Caco-2 (cell line): ENCODE data around the gene COQ4. TPM values are rescaled to one million over a fixed set of nuclear protein-coding genes. Genes with fewer than 3 reads are reported as not detected.

ENCODE experiments used
- BruUV-seq: library from RNA; stranded (reverse); fragments of 400-500 nt; replicated peaks from 2 replicates; lab custom pipeline; 2021; lab: Mats Ljungman, UMichigan
- CTCF ChIA-PET: fragments of 300-600 bp; sonication (Branson Sonifier 250); formaldehyde crosslinking; loops from one replicate; lab custom pipeline; 2022; ENCODE audit warnings: antibody characterized with exemption; lab: Charles Lee
- POLR2A ChIA-PET: fragments of 300-600 bp; sonication (Branson Sonifier 250); formaldehyde crosslinking; loops from one replicate; lab custom pipeline; 2022; ENCODE audit warnings: antibody characterized with exemption; lab: Charles Lee
- DNase-seq, 2 experiments: peaks; one replicate each; pipeline versions ENCODE4 v3.0.0 to v3.0.0-alpha.2; 2020 to 2022
- H3K27me3 ChIP-seq: replicated peaks from 2 replicates; pipeline ENCODE4 v1.6.0; 2011; ENCODE audit warnings: low read length; ENCODE audit not compliant: control insufficient read depth, insufficient read depth
- H3K36me3 ChIP-seq: 2 replicates; pipeline ENCODE4 v1.5.1; 2011; ENCODE audit warnings: low read length; ENCODE audit not compliant: control insufficient read depth, insufficient read depth
- H3K4me1 ChIP-seq: fragments of 250-450 bp; sonication (Bioruptor Pico); 2 replicates; pipeline ENCODE4 v1.5.1; 2020; ENCODE audit warnings: mild to moderate bottlenecking
- H3K4me3 ChIP-seq: 2 replicates; pipeline ENCODE4 v1.5.1; 2011; ENCODE audit warnings: low read depth, mild to moderate bottlenecking, control low read depth, low read length
- H3K9me3 ChIP-seq: fragments of 250-450 bp; sonication (Bioruptor Pico); 2 replicates; pipeline ENCODE4 v1.5.1; 2020; ENCODE audit warnings: mild to moderate bottlenecking, moderate library complexity
- H3K27ac Mint-ChIP-seq: one replicate; pipeline ENCODE4 v1.8.0; 2022; ENCODE audit warnings: mixed read lengths; ENCODE audit not compliant: unreplicated experiment
- H3K27me3 Mint-ChIP-seq: one replicate; pipeline ENCODE4 v1.8.0; 2022; ENCODE audit warnings: mixed read lengths; ENCODE audit not compliant: insufficient read depth, unreplicated experiment
- H3K36me3 Mint-ChIP-seq: one replicate; pipeline ENCODE4 v1.8.0; 2022; ENCODE audit warnings: mild to moderate bottlenecking, mixed read lengths; ENCODE audit not compliant: insufficient read depth, unreplicated experiment
- H3K4me1 Mint-ChIP-seq: one replicate; pipeline ENCODE4 v1.8.0; 2022; ENCODE audit warnings: low read depth, mixed read lengths; ENCODE audit not compliant: unreplicated experiment
- H3K4me3 Mint-ChIP-seq: one replicate; pipeline ENCODE4 v1.8.0; 2022; ENCODE audit warnings: mild to moderate bottlenecking, moderate library complexity, mixed read lengths; ENCODE audit not compliant: unreplicated experiment
- H3K9me3 Mint-ChIP-seq: one replicate; pipeline ENCODE4 v1.8.0; 2022; ENCODE audit warnings: mixed read lengths; ENCODE audit not compliant: unreplicated experiment
- intact Hi-C: fragments of 100-400 bp; cut with micrococcal nuclease; formaldehyde crosslinking; loops from one replicate; pipeline ENCODE4 v1.10.0; 2022; ENCODE audit not compliant: unreplicated experiment
- total RNA-seq: library from RNA; stranded (reverse); gene quantifications from 2 replicates; pipeline ENCODE4 v1.2.3, GENCODE V29; 2022
- TF ChIP-seq, protein P1 (sequence below), 2 experiments: fragments of 200-600 bp in 1 of 2; IDR thresholded peaks; 1 replicate in 1 of 2; 2 replicates in 1 of 2; pipeline versions ENCODE4 v1.5.1 to v1.8.0; 2011 to 2022; ENCODE audit warnings: antibody characterized with exemption in 1 of 2, control low read depth in 1 of 2, inconsistent platforms in 1 of 2, low read depth in 1 of 2, low read length in 1 of 2, mild to moderate bottlenecking in 1 of 2, moderate library complexity in 1 of 2; ENCODE audit not compliant: insufficient read depth in 1 of 2, severe bottlenecking in 1 of 2, unreplicated experiment in 1 of 2

The COQ4 gene
- total RNA-seq, 1 experiment from 2014 or later = 48.9 TPM

DNA sequence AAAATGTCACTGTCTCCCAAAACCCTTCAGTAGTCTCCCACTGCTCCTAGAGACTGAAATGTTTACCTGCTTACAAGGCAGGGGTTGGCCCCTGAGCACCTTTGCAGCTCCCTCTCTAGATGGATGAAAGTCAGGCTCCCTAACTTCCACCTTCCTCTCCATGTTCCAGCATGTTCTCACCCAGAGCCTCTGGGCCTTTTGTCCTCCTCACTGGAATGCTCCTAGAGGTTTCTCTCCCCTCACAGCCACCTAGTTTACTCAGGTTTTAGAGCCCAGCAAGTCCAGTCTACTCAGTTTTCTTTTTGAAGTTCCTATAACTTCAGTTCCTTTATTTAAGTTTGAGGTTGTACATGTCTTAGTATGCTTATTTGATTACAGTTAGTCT lies 47.7 kb downstream of the COQ4 start:
- ChIA-PET POLR2A (interaction anchor here (1.1 to 1.2 kb wide), 2 partner anchors 17 to 94 kb away, joined by 4 read pairs; partner anchors contain the start of genes GOLGA2 and SWI5), CTCF (interaction anchor here (0.8 to 2.7 kb wide), 4 partner anchors 8 to 265 kb away, joined by 3 to 28 read pairs (median 12); partner anchors contain the start of gene CERCAM)
- TF ChIP-seq, protein P1, sequence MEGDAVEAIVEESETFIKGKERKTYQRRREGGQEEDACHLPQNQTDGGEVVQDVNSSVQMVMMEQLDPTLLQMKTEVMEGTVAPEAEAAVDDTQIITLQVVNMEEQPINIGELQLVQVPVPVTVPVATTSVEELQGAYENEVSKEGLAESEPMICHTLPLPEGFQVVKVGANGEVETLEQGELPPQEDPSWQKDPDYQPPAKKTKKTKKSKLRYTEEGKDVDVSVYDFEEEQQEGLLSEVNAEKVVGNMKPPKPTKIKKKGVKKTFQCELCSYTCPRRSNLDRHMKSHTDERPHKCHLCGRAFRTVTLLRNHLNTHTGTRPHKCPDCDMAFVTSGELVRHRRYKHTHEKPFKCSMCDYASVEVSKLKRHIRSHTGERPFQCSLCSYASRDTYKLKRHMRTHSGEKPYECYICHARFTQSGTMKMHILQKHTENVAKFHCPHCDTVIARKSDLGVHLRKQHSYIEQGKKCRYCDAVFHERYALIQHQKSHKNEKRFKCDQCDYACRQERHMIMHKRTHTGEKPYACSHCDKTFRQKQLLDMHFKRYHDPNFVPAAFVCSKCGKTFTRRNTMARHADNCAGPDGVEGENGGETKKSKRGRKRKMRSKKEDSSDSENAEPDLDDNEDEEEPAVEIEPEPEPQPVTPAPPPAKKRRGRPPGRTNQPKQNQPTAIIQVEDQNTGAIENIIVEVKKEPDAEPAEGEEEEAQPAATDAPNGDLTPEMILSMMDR (IDR thresholded peaks at IDR 0.05; ENCODE audit: insufficient read depth in 1 of 2, low read depth in 1 of 2, low read length in 1 of 2, severe bottlenecking in 1 of 2, unreplicated experiment in 1 of 2) = no peak
- Histone ChIP-seq H3K27me3 (no peaks in the 10 kb centered on the region), H3K4me1 (peaks cover 12% of the 10 kb centered on the region; the same call in 1 of the 2 replicates), H3K4me3 (peak overlapping the region; percentile 100), H3K9me3 (no peaks in the 10 kb centered on the region), H3K36me3 (peaks cover 2% of the 10 kb centered on the region; the same call in 1 of the 2 replicates)
- intact Hi-C loops = loop anchor here (10.0 kb wide), 1 partner anchor 134 kb away; the partner anchor contains the start of gene GLE1
- DNase-seq = no peak
- Mint-ChIP-seq H3K4me3 (peak overlapping the region; percentile 79), H3K27ac (peak overlapping the region; percentile 71), H3K27me3 (no peaks in the 10 kb centered on the region), H3K36me3 (no peaks in the 10 kb centered on the region), H3K4me1 (peaks cover 14% of the 10 kb centered on the region), H3K9me3 (no peaks in the 10 kb centered on the region)
- BruUV-seq = no TSS peak

- Histone ChIP-seq H3K36me3 (peaks cover 2% of the 10 kb centered on the region; the same call in 1 of the 2 replicates), H3K9me3 (no peaks in the 10 kb centered on the region), H3K27me3 (no peaks in the 10 kb centered on the region), H3K4me1 (peaks cover 12% of the 10 kb centered on the region; the same call in 1 of the 2 replicates), H3K4me3 (peak within 1 kb of the TSS; percentile 100)
- Mint-ChIP-seq H3K4me3 (peak within 1 kb of the TSS; percentile 79), H3K27ac (peak within 1 kb of the TSS; percentile 71), H3K36me3 (no peaks in the 10 kb centered on the region), H3K27me3 (no peaks in the 10 kb centered on the region), H3K4me1 (peaks cover 14% of the 10 kb centered on the region), H3K9me3 (no peaks in the 10 kb centered on the region)
- intact Hi-C loops = loop anchor here (1.0 to 10.0 kb wide), 2 partner anchors 30 to 134 kb away; partner anchors contain the start of gene GLE1
- TF ChIP-seq, protein P1 (IDR thresholded peaks at IDR 0.05; ENCODE audit: insufficient read depth in 1 of 2, low read depth in 1 of 2, low read length in 1 of 2, severe bottlenecking in 1 of 2, unreplicated experiment in 1 of 2) = no peak
- DNase-seq = peak; percentile 93 to 94
- CTCF ChIA-PET = interaction anchor here (0.6 to 2.7 kb wide), 11 partner anchors 9 to 657 kb away, joined by 3 to 28 read pairs (median 5); partner anchors contain the start of genes CERCAM, SH3GLB2 and SLC27A4
- POLR2A ChIA-PET = interaction anchor here (0.5 to 1.5 kb wide), 12 partner anchors 9 to 447 kb away, joined by 4 to 11 read pairs (median 4); partner anchors contain the start of genes ENDOG, GOLGA2, ODF2 and SPTAN1
- TSS peak; percentile 98 for BruUV-seq
Measured at GRCh38 chr9:128370752-128371629, 48.4 kb downstream of the COQ4 start, which contains the start of gene URM1. TSS of gene URM1 (plus strand) at chr9:128371374. CDS start at chr9:128371381, 7 bp downstream.
